GM18508 (cell line): ENCODE data around the gene TMEM9B.

ENCODE experiments used
- ATAC-seq: cut with Tn5 transposase; IDR thresholded peaks from one replicate; pipeline ENCODE4 v1.9.1; 2021; ENCODE audit warnings: moderate number of reproducible peaks; ENCODE audit not compliant: insufficient read depth, unreplicated experiment

TMEM9B gene

DNA sequence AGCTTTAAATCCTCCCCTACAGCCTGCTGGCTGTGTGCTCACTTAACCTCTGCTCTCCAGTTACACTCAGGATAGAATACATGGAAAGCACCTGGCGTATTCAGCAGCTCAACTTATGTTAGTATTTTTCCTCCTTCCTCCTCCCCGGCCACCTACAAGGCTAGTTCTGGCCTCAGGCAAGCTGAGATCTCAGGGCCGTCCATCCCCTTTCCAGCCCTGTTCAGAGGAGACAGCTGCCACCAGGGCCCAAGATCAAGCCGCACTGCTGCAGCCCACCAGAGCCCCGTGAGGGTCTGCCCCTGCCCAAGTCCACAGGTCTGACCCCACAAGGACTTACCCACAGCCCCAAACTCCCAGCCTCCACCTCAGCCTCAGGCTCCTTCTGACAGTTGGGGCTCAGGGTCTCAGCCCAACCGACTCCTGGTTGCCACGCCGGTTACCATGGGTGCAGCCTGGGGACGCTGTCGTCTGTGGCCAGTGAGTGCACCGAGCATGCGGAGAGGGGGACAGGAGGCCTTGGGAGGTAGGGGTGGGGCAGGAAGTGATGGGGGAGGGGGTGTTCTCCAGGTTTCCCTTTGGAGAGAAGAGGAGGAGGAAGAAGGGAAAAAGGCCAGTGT lies 31.6 kb downstream of the TMEM9B start, which contains the start of gene C11orf16:
Gene C11orf16, minus strand, starts transcription at position 384 of the 617 bp plus-strand sequence. CDS start 639 bp downstream, outside the sequence.
- no peak for ATAC-seq

DNA sequence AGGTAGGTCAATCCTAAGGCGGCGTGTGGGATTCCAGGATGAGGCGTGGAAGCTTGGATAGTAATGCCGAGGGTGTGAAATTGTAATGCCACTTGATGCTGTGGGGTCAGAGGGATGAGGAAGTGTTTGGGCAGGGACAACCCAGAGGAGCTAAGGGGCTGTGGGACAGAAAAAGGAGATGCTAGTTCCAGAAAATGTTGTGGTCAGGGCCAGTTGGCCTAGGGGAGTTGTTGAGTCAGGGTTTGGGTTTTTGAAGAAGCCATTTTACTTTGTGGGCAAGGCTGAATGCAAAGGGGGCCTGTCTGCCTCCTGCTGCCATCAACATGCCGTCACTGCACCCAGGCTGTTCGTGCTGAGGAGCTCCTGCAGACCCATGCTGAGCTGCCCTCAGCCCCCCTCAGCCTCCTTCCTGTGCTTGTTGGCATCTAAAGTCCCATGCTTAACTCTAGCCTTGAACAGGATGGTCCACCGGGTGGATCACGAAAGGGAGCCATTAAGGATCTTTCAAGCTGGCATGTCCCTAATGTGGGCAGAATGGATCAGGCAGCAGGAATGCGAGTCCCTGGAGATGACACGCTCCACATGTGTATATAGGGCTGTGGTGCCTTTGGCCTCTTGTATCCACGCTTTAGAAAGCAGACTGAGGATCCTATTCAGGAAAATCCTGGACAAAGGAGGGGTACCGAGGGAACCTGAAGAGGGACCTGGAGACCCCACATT lies 33.6 kb downstream of the TMEM9B start:
- ATAC-seq: no peak

DNA sequence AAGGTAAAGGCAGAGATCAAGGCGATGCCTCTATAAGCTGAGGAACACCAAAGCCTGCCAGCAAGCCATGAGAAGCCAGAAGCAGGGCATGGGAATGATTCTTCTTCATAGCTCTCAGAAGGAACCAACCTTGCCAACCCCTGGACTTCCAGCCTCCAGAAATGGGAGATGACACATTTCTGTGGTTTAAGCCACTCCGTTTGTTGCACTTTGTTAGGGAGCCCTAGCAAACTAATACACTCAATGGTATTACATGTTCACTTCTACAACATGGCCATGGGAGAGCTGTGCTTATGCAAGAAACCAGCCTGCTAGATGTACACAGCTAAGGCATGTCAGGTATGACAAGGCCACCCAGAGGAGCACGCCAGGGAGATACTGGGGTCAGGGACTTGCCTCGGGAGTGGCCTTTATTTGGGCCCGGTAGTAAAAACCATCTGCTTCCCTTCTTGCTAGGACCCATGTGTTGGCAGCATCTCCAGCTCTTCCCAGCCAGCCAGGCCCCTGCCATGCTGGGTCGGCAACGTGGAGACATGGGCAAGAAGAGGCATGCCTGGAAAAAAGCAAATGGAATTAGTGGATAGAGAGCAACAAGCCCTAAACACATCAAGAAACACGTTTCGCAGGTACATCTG lies 35.1 kb downstream of the TMEM9B start:
- no peak for ATAC-seq

- no peak for ATAC-seq
Measured at GRCh38 chr11:8928205-8928604, 36.0 kb downstream of the TMEM9B start.

DNA sequence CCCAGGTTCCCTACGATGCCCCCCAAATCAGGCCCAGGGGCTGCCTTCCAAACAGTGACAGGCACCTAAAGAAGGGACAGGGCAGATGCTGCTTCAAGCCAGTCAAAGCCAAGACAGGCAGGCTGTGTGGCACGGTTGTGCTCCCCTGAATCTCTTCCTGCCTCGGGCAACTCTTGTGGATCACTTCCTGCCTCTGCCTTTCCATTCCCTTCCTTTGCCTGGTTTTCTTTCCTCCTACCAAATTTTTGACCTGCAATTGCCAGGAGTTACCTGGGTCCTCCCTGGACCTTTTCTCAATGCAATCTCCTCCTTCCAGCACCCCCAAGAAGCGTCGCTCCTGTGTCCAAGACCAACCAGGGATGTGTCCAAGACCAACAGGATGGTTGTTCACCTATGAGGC lies 37.0 kb downstream of the TMEM9B start:
- ATAC-seq: no peak

GRCh38 chr11:8926236-8926635 lies 38.0 kb downstream of the TMEM9B start:
- ATAC-seq: no peak

DNA sequence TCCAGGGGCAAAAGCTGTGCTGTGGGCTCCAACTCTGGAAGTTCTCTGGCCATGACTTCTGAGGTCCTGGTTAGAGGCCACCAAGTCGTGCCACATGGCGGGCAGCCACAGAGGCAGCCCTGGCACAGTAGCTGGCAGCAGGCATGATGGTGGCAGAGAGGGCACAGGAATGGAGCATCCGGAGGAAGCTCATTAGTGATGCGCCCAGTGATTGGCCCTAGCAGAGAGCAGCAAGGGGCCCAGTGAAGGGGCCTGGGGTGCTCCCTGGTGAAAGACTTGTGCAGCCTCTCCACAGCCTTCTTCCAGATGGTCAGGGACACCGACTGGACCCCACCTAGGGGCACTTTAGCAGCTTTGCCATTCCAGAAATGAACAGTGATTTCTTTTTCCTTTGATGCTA lies 38.5 kb downstream of the TMEM9B start:
- ATAC-seq: no peak

- ATAC-seq: no peak
Measured at GRCh38 chr11:8922691-8923090, 41.6 kb downstream of the TMEM9B start.

- ATAC-seq: no peak
Measured at GRCh38 chr11:8917157-8917825, 47.0 kb downstream of the TMEM9B start.

- no peak for ATAC-seq
Measured at GRCh38 chr11:8914661-8915018, 49.6 kb downstream of the TMEM9B start.

DNA sequence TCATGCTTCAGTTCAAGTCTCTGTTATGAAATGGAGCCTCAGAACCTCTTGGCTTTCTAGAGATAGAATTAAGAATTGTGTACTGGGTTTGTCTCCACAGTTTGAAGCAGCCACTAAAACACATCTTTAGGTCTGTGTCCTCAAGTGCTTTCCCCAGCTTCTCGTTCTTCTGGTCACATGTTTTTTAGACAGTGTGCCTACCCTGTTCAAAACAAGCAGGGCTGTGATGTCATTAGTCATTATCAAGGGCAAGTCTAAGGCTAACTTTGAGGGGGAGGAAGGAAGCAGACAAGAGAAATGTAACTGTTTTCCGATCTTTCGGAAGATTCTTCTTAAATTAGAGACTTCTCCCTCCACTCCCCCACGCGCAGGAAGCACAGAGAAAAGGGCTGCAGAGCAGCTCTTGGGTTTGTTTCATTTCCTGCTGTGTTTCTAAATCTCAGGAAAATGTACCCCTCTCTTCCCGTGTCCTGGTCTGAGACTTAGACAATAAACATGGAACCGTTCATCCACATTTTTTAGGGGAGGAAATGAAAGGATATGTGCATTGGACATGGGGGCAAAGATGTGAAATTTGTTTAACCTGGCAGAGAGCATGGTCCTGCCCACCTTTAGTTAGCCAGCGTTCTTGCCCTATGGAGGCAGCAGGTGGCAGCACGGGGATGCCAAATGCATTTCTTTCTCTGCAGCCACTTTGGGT lies 50.1 kb downstream of the TMEM9B start:
- no peak for ATAC-seq

DNA sequence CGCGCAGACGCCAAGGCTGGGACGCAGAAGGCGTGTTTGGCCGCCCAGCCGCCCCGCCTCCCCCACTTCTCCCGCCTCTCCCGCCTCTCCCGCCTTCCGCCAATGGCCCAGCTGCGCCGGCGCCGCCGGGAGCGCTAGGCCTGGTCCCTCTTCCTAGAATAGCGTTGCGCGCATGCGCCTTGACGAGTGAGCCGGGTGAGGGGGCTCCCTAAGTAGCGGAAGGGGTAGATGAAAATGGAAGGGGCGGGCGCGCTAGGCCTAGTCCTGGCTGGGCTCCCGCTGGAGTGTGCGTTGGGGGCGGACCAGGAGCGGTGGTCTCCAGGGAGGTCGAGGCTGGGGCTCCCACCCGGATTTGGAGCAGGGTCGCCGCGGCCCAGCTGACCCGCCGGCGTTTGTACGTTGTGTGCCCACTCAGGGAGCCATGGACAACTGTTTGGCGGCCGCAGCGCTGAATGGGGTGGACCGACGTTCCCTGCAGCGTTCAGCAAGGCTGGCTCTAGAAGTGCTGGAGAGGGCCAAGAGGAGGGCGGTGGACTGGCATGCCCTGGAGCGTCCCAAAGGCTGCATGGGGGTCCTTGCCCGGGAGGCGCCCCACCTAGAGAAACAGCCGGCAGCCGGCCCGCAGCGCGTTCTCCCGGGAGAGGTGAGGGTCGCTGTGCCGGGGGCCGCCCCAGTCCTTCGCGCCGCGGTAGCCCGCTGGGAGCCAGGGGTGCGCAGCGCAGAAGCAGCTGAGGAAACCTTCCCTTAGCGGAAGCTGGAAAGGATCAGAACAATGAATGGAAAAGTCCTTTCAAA lies 53.0 kb downstream of the TMEM9B start, which contains the start of gene AKIP1:
Gene AKIP1, plus strand, starts transcription at position 161 of the 795 bp plus-strand sequence. Its CDS starts 261 bp downstream, at position 422.
- ATAC-seq: no peak

- ATAC-seq: no peak
Measured at GRCh38 chr11:8910649-8911026, 53.6 kb downstream of the TMEM9B start.

DNA sequence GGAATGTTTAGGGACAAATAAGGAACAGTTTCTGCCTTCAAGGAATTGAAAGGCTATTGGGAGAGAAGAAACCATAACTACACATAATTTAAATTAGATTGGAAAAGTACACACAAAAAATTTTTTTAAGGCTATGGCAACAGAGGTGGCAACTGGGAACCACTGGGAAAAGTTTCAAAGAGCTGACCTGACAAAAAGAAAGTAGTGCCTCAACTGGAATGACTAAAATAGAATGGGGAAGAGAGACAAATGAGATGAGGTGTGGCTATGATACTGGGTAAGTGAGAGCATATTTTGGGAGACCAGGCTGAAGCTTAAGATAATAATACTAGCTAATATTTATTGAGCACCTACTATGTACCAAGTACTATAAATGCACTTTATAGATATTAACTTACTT lies 56.1 kb downstream of the TMEM9B start:
- ATAC-seq: no peak

DNA sequence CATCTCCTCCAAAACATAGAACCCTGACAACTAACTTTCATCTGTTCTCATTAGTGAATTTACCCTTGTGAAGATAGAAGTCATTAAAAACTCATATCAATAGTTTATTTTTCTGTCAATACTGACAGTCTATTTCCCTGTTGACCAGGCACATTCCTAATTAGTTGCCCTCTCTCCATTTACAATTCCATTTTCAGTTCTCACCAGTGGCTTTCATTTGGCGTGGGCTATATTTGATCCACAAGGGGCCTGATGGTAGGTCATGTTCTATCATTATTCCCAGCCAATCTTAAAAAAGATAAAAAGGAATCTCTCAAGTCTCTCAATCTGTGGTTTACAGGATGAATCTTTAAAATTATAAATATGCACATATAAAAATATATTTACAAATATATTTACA lies 57.1 kb downstream of the TMEM9B start:
- ATAC-seq: no peak

DNA sequence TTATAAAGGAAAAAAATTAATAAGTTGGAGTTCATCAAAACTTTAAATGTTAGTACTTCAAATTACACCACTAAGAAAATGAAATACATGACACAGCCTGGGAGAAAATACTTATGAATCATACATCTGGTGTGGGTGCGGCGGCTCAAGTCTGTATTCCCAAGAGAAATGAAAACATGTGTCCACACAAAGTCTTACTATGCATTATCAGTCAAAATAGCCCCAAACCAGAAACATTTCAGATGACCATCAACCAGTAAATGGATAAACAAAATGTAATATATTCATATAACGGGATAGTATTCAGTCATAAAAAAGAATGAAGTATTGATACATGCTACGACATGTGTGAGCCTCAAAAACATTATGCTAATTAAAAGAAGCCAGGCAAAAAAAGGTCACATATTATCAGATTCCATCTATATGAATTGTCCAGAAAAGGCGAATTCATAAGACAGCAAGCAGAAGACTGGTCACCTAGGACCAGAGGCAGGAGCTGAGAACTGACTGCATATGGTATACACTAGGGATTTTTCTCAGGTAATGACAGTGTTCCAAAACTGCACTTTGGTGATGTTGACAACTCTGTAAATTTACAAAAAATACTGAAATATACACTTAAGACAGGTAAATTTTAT lies 58.6 kb downstream of the TMEM9B start:
- ATAC-seq: no peak

DNA sequence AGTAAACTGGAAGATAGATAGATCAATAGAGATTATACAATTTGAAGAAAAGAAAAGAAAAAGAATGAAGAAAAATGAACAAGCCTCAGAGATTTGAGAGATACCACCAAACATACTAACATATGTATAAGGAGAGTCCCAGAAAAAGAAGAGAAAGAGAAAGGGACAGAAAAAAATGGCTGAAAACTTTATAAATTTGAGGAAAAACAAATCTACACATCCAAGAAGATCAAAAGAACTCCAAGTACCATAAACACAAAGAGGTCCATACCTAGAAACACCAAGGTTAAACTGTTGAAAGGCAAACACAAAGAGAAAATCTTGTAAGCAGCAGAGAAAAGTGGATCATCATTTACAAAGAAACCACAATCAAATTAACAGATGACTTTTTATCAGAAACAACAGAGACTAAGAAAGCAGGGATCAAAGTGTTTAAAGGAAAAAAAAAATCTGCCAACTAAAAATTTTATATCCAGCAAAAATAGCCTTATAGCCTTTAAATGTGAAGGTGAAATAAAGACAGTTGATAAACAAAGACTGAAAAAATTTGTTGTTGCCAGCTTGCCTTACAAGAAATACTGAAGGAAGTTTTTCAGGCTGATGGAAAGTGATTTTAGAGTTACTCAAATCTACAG lies 65.0 kb downstream of the TMEM9B start:
- no peak for ATAC-seq
